ENCODE data around the gene ATXN2L. TPM values are rescaled to one million over a fixed set of nuclear protein-coding genes. Genes with fewer than 3 reads are reported as not detected.

The ATXN2L gene
- total RNA-seq, 1 experiment from 2014 or later, result 309 TPM

DNA sequence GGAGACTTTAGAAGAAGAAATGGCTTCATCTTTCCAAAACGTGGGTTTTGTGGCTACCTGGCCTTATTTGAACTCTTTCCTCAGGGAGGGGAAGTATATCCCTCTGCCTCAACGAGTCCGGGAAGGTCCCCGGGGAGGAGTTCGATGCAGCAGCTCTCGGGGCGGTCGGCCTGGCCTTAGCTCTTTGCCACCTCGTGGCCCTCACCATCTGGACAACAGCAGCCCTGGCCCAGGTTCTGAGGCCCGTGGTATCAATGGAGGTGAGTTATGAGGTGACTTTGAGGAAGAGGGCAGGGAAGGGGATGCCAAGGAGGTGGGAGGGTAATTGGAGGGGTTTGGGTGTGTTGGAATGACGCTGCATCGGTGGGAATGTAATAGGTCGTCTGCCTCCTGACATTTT is 7.7 kb downstream of the ATXN2L start:
- Histone ChIP-seq H2BK5ac (ENCODE audit: insufficient read length, low read length) (no peak overlapping the region), H3K9ac (ENCODE audit: extremely low read depth, insufficient read length, low read length) (no peak overlapping the region), H3K27ac (ENCODE audit: insufficient read length, low read depth, low read length) (no peak overlapping the region), H3K18ac (ENCODE audit: insufficient read length, low read depth, low read length) (no peak overlapping the region), H2AFZ (ENCODE audit: low read length) (no peak overlapping the region), H2BK15ac (ENCODE audit: low read depth, low read length) (no peak overlapping the region), H3K4me1 (ENCODE audit: insufficient read depth, low read length) (no peaks in the 10 kb centered on the region), H4K91ac (ENCODE audit: insufficient read length, low read depth, low read length) (no peak overlapping the region), H3K4me2 (ENCODE audit: insufficient read depth, insufficient read length, low read length) (no peak overlapping the region), H3T11ph (ENCODE audit: low read length) (no peak overlapping the region), H4K5ac (ENCODE audit: insufficient read length, low read depth, low read length) (no peak overlapping the region), H3K23ac (ENCODE audit: insufficient read length, low read depth, low read length) (no peak overlapping the region), H3K4ac (ENCODE audit: low read depth, low read length) (no peak overlapping the region), H3K27me3 (ENCODE audit: insufficient read depth, low read length) (no peaks in the 10 kb centered on the region), H2BK12ac (ENCODE audit: insufficient read length, low read depth, low read length) (no peak overlapping the region), H2AK5ac (ENCODE audit: insufficient read length, low read length) (no peak overlapping the region), H2BK20ac (ENCODE audit: low read depth, low read length, poor library complexity, severe bottlenecking) (no peak overlapping the region), H3K14ac (ENCODE audit: insufficient read depth, low read length) (no peak overlapping the region), H3K79me2 (ENCODE audit: insufficient read depth, low read length) (peaks cover 11% of the 10 kb centered on the region; the same call in 1 of the 2 replicates), H4K8ac (replicated peaks; ENCODE audit: insufficient read length, low read depth, low read length) (no peak overlapping the region), H2BK120ac (ENCODE audit: low read depth, low read length, poor library complexity, severe bottlenecking) (no peak overlapping the region), H3K79me1 (ENCODE audit: insufficient read depth, low read depth, low read length, poor library complexity, severe bottlenecking) (no peaks in the 10 kb centered on the region), H3K9me3 (ENCODE audit: control insufficient read depth, low read depth, low read length) (no peaks in the 10 kb centered on the region), H4K20me1 (ENCODE audit: control insufficient read depth, insufficient read depth, insufficient read length) (no peaks in the 10 kb centered on the region), H3K23me2 (ENCODE audit: insufficient read length, low read depth, low read length, poor library complexity, severe bottlenecking) (no peaks in the 10 kb centered on the region), H3K56ac (ENCODE audit: insufficient read length, low read depth, low read length) (no peak overlapping the region)
- no peak overlapping the region for H3K4me3 Mint-ChIP-seq
- TF ChIP-seq, protein P1, sequence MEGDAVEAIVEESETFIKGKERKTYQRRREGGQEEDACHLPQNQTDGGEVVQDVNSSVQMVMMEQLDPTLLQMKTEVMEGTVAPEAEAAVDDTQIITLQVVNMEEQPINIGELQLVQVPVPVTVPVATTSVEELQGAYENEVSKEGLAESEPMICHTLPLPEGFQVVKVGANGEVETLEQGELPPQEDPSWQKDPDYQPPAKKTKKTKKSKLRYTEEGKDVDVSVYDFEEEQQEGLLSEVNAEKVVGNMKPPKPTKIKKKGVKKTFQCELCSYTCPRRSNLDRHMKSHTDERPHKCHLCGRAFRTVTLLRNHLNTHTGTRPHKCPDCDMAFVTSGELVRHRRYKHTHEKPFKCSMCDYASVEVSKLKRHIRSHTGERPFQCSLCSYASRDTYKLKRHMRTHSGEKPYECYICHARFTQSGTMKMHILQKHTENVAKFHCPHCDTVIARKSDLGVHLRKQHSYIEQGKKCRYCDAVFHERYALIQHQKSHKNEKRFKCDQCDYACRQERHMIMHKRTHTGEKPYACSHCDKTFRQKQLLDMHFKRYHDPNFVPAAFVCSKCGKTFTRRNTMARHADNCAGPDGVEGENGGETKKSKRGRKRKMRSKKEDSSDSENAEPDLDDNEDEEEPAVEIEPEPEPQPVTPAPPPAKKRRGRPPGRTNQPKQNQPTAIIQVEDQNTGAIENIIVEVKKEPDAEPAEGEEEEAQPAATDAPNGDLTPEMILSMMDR (conservative IDR thresholded peaks at IDR 0.05), result no peak
- no peak overlapping the region for H3K27ac Mint-ChIP-seq
- H3K9me3 Mint-ChIP-seq, result no peaks in the 10 kb centered on the region
- no peak for DNase-seq
- H3K27me3 Mint-ChIP-seq (ENCODE audit: low read depth), result no peaks in the 10 kb centered on the region
- H3K4me1 Mint-ChIP-seq, result peaks cover 6 to 8% of the 10 kb centered on the region in 2 experiments
- no CpG with 5 or more reads among the region's 13 CpGs for WGBS (ENCODE audit: extremely low coverage, insufficient read length, low lambda C conversion rate)
- peaks cover 80 to 100% (median 99%) of the 10 kb centered on the region in 3 experiments for H3K36me3 Mint-ChIP-seq (ENCODE audit: insufficient read depth in 1 of 3, low read depth in 3 of 3)

All from H9 (cell line).